Left ventricle myocardium superior (tissue), 1 donor: ENCODE measurements around the gene PRKAG2. TPM values are rescaled to one million over a fixed set of nuclear protein-coding genes. Genes with fewer than 3 reads are reported as not detected.
"Not testable (repeated sequence)": the region's sequence is repeated elsewhere in the genome, so short reads cannot be mapped to it uniquely, and the experiment has no call there.

Experiments
- ATAC-seq: fragments of 200-7000 bp; cut with Tn5 transposase; one replicate; pipeline ENCODE4 v1.9.1; 2020; ENCODE audit warnings: mild to moderate bottlenecking, moderate library complexity
- DNase-seq: peaks from one replicate; pipeline ENCODE4 v3.0.0-alpha.2; 2020
- intact Hi-C: fragments of 100-400 bp; cut with micrococcal nuclease; formaldehyde crosslinking; loops from one replicate; pipeline ENCODE4 v1.11.0; 2022
- total RNA-seq: library from RNA; stranded (reverse); fragmentation: NEBNext Ultra II Directional; extraction: Animal tissue kit (Norgen Biotek cat#: 25700); gene quantifications from one replicate; pipeline ENCODE4 v1.2.1, GENCODE V29; 2021
- donor health status: DM: no; HTN: yes; CAD: no; lungs with severe emphysema.

The PRKAG2 gene
- total RNA-seq, 1 donor from 2014 or later: 113 TPM

GRCh38 chr7:151888079-151889067 is 11.5 kb upstream of the PRKAG2 start:
- no peak for ATAC-seq
- intact Hi-C loops: no loop called here
- DNase-seq: no peak

- DNase-seq (no peak), ATAC-seq (no peak)
- intact Hi-C loops: no loop called here
These were observed 9.9 kb upstream of the PRKAG2 start for GRCh38 chr7:151886783-151887182.

DNA sequence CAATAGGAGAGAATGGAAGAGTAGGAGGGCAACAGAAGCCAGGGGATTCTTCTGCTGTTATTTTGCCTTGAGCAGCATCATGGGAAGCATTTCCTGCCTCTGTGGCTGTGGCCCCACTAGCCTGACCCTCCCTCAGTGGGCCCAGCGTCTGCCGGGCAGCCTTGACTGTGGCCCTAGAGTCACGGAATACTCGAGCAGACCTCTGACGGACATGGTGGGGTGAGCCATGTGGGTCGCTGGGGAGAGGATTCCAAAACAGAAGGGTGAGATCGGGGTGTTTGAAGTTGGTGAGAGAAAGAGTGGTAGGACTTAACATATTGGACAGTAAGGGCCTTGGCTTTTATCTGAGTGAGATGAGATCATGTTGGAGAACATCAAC is 8.3 kb upstream of the PRKAG2 start:
- intact Hi-C loops: no loop called here
- no peak for ATAC-seq
- DNase-seq: no peak

DNA sequence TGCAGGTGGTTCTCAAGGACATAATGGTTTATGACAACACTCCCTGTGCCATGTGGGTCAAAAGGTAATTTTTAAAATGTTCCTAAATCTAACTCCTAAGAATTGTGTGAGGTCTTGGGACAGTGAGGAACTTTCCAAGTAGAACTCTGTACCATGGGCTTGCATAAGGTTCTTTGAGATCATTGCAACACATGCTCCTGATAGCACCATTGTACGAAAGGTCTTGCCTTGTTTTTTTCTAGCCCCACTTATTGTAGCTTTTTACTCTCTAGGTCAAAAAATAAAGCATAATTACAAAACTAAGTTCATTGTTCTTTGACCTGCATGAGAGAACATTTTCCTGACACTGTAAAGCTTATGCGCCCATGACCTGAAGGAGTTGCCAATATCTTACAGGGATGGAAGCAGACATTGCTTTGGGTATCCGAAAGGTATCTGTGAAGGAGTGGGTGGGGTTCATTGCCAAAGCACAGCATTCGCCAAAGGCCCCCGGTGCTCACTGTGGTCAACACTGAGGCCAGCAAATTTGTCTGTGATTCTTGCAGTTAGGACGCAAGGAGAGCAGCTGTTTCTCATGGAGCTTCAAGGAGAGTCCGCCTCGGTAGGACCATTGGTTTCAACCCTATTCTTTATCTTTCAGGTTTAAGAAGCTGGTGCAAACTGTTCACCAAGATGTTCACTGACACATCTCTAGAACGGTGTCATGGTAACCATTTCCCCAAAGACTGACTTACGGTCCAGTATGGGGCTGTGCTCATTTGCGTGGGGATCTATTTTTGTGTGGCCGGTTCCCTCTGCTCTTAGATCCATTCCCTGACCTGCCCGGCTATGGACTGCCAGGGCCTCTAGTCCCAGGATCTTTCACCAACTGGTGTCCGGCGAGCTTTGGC is 7.6 kb upstream of the PRKAG2 start:
- no peak for ATAC-seq
- DNase-seq: no peak
- intact Hi-C loops: no loop called here

GRCh38 chr7:151883857-151884256 is 6.9 kb upstream of the PRKAG2 start:
- ATAC-seq (no peak), DNase-seq (no peak)
- intact Hi-C loops: no loop called here

DNA sequence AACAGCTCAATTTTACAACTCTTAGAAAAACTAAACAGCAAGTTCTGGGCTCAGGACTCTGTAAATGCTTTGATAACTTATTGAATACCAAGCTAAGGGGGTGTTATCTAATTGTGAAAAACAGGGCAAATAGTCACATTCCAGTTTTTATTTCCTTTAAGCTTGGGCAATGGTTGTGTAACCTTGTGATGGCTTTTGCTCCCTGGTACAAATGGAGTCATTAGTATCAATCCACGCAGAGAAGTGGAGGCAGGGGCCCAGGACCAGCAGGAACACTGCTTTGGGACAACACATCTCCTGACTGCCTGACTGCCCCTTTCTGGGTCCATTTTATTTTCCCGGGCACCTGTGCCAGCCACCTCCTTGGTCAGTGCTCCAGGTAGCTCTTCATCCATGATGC is 5.8 kb upstream of the PRKAG2 start:
- DNase-seq (no peak), ATAC-seq (no peak)
- intact Hi-C loops: no loop called here

DNA sequence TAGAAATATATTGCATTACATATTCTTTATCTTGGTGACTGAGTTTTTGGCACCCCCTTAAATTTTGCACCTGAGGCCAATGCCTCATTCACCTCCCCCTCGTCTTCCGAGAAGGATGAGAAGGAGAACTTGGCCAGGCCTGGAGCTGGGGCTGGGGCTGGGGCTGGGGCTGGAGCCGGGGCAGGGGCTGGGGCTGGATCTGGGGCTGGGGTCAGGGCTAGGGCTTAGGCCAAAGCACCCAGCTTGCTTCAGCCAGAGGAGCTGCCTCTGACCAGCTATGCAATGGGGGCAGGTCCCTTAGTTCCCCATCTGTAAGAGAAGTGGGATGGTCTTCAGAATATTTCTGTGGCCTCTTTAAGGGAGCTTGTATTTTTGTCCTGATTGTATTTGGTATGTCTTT is 3.8 kb upstream of the PRKAG2 start:
- ATAC-seq: no peak
- no peak for DNase-seq

DNA sequence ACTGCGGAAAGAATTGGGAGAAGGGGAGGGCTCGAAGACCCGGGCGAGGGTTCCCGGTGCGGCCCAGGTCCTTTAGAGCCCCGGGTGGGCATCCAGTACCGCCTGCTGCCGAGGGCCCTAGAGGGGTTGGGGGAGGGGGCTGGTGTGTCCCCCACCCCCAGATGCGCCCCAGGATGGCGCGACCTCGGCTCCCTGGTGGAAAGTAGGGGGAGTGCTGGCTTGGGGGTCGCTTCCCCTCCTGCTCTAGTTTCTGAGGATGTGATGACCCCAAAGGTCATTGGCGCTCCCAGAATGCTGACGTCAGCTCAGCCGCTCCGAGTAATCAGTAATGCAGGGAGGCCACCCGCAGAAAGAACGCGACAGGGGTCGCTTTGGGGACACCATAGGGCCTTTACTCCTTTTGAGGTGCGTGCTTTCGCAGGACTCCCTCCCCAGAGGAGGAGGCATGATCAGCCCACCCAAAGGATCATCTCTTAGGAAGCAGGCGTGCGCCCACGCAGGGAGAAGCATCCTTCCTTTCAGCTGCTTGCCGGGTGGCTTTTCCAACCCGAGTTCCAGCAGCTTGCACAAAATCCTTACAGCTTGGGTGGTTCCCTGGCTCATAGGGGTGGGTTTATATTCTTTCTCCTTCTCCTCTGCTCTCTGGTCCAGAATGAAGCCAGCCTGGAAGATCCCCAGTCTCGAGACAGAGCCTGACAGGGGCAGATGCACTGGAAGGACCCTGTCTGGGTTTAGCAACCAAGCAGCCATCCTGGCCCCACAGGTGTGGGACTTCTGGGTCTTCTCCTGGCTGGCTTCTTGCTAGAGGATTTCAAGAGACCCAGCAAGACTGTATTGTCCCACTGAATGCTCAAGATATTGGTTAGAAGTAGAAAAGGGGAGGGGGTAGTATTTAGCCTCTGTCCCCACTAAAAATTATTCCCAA is 1.3 kb upstream of the PRKAG2 start:
- DNase-seq (no peak), ATAC-seq (no peak)
- intact Hi-C loops: no loop called here

More for the DNA sequence above, 3.8 kb upstream of the PRKAG2 start:
- intact Hi-C loops: no loop called here

DNA sequence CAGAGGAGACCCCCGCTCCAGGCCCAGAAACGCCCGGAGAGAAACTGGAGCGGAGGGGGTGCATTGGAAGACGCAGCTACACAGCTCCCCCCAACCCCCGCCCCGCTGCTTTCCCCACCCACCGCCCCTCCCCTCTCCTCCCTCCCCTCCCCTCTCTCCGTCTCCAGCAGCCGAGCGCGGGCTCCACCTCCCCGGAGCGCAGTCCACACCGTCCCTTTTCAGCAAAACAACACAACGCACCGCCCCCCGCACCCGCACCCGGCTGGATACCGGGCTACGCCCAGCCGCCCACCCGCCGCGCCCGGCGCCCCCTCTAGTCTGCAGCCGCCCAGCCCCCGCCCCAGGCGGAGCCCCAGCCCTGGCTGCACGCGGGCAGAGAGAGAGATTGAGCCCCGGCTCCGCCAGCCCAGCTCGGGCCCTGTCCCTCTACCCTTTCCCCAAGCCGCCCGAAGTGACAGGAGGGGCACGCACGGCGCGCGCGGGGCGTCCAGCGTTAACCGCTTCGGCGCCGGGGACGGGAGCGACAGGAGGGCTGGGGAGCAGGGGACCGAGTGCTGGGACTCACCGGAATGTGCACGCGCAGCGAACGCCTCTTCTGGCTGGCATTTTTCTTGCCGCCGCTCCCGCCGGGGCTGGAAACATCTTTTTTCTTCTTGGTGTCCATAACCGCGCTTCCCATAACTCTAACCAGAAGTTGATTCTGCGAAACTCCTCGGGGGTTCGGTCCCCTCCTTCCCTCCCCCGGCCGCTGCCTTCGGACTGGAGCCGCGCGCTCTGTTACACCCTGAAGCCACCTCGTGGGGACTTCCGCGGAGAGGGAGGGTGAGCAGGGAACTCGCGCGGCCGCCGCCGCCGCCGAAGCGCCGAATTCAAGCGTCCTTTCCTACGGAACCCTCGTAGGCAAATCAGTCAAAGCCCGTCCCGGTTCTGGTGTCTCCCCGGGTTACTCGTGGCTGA is 695 bp downstream of the PRKAG2 start:
- intact Hi-C loops: no loop called here
- ATAC-seq: peak; percentile 86
- peak; percentile 91 for DNase-seq

DNA sequence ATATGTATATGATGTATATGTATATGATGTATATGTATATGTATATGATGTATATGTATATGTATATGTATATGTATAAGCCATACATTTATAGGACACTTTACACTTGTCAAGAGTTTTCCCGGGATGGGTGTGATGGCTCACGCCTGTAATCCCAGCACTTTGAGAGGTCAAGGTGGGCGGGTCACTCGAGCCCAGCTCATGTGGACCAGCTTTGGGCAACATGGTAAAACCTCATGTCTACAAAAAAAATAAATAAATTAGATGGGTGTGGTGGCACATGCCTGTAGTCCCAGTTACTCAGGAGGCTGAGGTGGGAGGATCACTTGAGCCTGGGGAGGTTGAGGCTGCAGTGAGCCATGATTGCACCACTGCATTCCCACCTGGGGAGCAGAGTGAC is 2.4 kb downstream of the PRKAG2 start:
- intact Hi-C loops, ATAC-seq, DNase-seq: not testable (repeated sequence)

- intact Hi-C loops: no loop called here
- no peak for ATAC-seq
These were observed 3.4 kb downstream of the PRKAG2 start for GRCh38 chr7:151873402-151873965.

GRCh38 chr7:151872531-151873401 is 4.1 kb downstream of the PRKAG2 start:
- ATAC-seq (no peak), DNase-seq (no peak)
- intact Hi-C loops: no loop called here

More at GRCh38 chr7:151873402-151873965, 3.4 kb downstream of the PRKAG2 start:
- peak; percentile 80 for DNase-seq

- DNase-seq: no peak
- intact Hi-C loops: no loop called here
- ATAC-seq: no peak
These were observed 5.0 kb downstream of the PRKAG2 start for GRCh38 chr7:151871904-151872303.

DNA sequence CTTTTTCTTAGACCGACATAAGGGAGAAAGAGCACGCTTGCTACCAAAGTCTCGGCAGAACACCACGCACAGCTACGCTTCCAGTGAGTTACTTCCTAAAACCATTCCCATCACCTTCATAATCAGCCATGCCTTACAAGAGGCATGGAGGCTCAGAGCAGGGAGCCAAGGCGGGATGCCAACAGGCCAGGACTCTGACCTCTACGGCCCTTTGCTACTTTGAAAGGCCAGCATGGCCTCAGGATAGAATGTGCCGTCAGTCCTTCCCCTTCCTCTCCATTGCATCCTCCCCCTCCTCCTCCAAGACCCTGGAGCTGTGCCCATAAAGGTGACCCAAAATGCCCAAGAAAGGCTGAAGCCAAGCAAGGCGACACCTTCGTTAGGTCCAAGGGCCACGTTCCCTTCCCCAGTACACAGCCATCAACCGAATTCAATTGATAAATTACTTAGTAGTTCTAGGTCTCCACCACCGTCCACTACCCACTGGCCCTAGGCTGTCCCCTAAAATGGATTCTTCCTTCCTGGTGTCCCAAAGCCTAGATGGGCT is 5.7 kb downstream of the PRKAG2 start:
- intact Hi-C loops: no loop called here
- no peak for DNase-seq
- no peak for ATAC-seq

DNA sequence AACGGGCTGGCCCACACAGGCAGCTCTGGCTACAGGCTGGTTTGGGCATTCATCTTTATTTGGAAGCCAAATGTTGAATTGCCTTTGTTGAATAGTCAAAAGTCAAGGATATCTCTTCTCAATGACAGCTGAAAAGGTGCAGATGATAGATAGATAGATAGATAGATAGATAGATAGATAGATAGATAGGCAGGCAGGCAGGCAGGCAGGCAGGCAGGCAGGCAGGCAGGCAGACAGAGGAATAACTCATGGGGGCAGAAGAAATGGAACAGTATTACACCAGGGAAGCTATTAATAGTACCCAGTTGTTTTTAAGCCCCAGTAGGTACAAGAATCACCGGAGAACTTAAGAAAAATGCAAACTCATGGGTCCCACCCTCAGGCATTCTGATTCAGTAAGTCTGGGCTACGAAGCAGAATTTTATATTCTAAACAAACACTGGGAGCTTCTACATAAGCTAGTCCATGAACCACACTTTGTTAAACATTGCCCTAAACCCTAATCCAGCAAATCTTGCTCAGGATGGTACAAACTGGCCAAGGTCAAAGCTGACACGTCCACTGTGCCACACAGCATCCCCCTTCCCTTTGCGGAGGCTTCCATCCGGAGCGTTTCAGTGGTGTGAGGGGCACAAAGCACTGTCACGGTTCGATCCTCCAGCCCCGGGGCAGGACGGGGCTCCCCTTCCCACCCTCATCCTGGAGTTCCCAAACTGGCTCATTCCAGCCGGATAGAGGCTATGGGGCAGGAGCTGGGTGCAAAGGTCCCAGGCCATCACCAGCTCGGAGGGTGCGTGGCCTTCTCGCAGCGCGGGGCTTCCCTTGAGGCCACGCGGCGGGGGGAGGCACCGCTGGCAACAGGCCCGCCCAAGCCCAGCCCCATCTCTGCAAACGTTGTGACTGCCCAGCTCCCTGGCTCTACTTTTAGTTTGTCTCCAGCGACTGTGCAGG is 6.7 kb downstream of the PRKAG2 start:
- no peak for ATAC-seq
- intact Hi-C loops: no loop called here

More for the DNA sequence above, 6.7 kb downstream of the PRKAG2 start:
- no peak for DNase-seq
